Body of pancreas (tissue), 4 donors: ENCODE measurements around the gene SLC38A1.

Experiments used
- POLR2A ChIP-seq, 3 donors: fragments of 450-650 bp; IDR thresholded peaks; one replicate each; pipeline ENCODE4 v1.6.1; 2016; ENCODE audit warnings: antibody characterized with exemption in 3 of 3, mild to moderate bottlenecking in 2 of 3
- TF ChIP-seq, protein P1 (sequence below), 7 experiments: fragments of 450-650 bp in 4 of 7; fragments of 200-600 bp in 3 of 7; sonication (generic) in 3 of 7; IDR thresholded peaks; one replicate each; pipeline ENCODE4 v1.5.1; 2016 to 2019; ENCODE audit warnings: antibody characterized with exemption in 7 of 7

DNA sequence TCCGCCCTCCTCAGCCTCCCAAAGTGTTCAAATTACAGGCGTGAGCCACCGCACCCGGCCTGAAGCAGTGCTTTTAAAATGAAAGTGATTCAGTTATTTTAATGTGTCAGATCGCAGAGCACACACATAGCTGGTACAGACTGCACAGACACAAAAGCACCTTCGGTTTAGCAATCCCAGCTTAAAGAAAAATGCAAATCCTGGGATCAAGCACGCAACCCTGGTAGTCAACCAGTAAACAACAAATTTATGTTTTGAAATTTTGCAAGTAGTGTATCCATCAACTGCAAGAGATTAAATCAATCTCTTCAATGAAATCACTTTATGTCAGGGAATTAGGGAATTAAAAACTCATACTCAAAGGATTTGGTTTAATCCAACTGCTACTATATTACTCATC lies 28.4 kb downstream of the SLC38A1 start:
- TF ChIP-seq, protein P1, sequence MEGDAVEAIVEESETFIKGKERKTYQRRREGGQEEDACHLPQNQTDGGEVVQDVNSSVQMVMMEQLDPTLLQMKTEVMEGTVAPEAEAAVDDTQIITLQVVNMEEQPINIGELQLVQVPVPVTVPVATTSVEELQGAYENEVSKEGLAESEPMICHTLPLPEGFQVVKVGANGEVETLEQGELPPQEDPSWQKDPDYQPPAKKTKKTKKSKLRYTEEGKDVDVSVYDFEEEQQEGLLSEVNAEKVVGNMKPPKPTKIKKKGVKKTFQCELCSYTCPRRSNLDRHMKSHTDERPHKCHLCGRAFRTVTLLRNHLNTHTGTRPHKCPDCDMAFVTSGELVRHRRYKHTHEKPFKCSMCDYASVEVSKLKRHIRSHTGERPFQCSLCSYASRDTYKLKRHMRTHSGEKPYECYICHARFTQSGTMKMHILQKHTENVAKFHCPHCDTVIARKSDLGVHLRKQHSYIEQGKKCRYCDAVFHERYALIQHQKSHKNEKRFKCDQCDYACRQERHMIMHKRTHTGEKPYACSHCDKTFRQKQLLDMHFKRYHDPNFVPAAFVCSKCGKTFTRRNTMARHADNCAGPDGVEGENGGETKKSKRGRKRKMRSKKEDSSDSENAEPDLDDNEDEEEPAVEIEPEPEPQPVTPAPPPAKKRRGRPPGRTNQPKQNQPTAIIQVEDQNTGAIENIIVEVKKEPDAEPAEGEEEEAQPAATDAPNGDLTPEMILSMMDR (IDR thresholded peaks at IDR 0.05) = no peak
- no peak for TF ChIP-seq POLR2A (IDR thresholded peaks at IDR 0.05)
